H1 (cell line): ENCODE data around the gene GPC6. TPM values are rescaled to one million over a fixed set of nuclear protein-coding genes. Genes with fewer than 3 reads are reported as not detected.

Source experiments
- CTCF ChIA-PET: fragments of 300-600 bp; sonication (Branson Sonifier 250); formaldehyde crosslinking; loops from one replicate; lab custom pipeline; 2021; ENCODE audit not compliant: partially characterized antibody; lab: Charles Lee
- POLR2A ChIA-PET: fragments of 300-600 bp; sonication (Branson Sonifier 250); formaldehyde crosslinking; loops from one replicate; lab custom pipeline; 2021; ENCODE audit warnings: inconsistent platforms; ENCODE audit not compliant: partially characterized antibody; lab: Charles Lee
- DNase-seq, 2 experiments: peaks; one replicate each; pipeline versions ENCODE4 v3.0.0 to v3.0.0-alpha.2; 2010 to 2022; ENCODE audit warnings: low spot score in 2 of 2, low read depth in 1 of 2, mixed read lengths in 1 of 2
- FAIRE-seq: peaks from 2 replicates; lab custom pipeline; 2011; peaks lifted over from hg19 to GRCh38; lab: Jason Lieb, UNC
- H2AFZ ChIP-seq: 2 replicates; pipeline ENCODE4 v1.8.1; 2012; ENCODE audit warnings: low read length, inconsistent platforms
- H2AK5ac ChIP-seq: 2 replicates; pipeline ENCODE4 v1.6.1; 2013; ENCODE audit warnings: low read depth, low read length
- H2BK120ac ChIP-seq: replicated peaks from 2 replicates; pipeline ENCODE3; 2013; ENCODE audit warnings: low read depth, low read length, inconsistent platforms
- H2BK12ac ChIP-seq: 2 replicates; pipeline ENCODE4 v1.6.1; 2013; ENCODE audit warnings: low read depth, low read length
- H2BK15ac ChIP-seq: 2 replicates; pipeline ENCODE4 v1.6.1; 2013; ENCODE audit warnings: low read length
- H2BK20ac ChIP-seq: 2 replicates; pipeline ENCODE4 v1.6.1; 2013; ENCODE audit warnings: low read length
- H2BK5ac ChIP-seq: 2 replicates; pipeline ENCODE4 v1.6.1; 2013; ENCODE audit warnings: low read depth, low read length
- H3K14ac ChIP-seq: 2 replicates; pipeline ENCODE4 v1.6.1; 2013; ENCODE audit warnings: inconsistent platforms; ENCODE audit not compliant: insufficient read length
- H3K18ac ChIP-seq: 2 replicates; pipeline ENCODE4 v1.6.1; 2013; ENCODE audit warnings: low read length; ENCODE audit errors: extremely low read depth
- H3K23ac ChIP-seq: 2 replicates; pipeline ENCODE4 v1.6.1; 2013; ENCODE audit warnings: inconsistent platforms; ENCODE audit not compliant: insufficient read length
- H3K23me2 ChIP-seq: 2 replicates; pipeline ENCODE4 v1.6.1; 2013; ENCODE audit warnings: low read depth, low read length
- H3K27ac ChIP-seq: 2 replicates; pipeline ENCODE4 v1.6.1; 2011; ENCODE audit warnings: low read depth, low read length, inconsistent platforms
- H3K27me3 ChIP-seq, 4 experiments: replicated peaks in 1 of 4; 1 replicate in 1 of 4; 2 replicates in 3 of 4; pipeline versions ENCODE4 v1.6.1 to v1.8.1; 2011 to 2013; ENCODE audit warnings: low read length in 3 of 4, mild to moderate bottlenecking in 3 of 4, inconsistent platforms in 2 of 4, mixed read lengths in 2 of 4, moderate library complexity in 1 of 4; ENCODE audit not compliant: control insufficient read depth in 3 of 4, insufficient read depth in 3 of 4; ENCODE audit errors: extremely low read depth in 1 of 4
- H3K36me3 ChIP-seq, 4 experiments: 2 replicates each; pipeline versions ENCODE4 v1.6.1 to v1.8.1; 2011 to 2013; ENCODE audit warnings: mild to moderate bottlenecking in 4 of 4, low read length in 3 of 4, moderate library complexity in 2 of 4, control low read depth in 1 of 4, inconsistent platforms in 1 of 4; ENCODE audit not compliant: insufficient read depth in 4 of 4, control insufficient read depth in 2 of 4
- H3K4ac ChIP-seq: replicated peaks from 2 replicates; pipeline ENCODE3; 2013; ENCODE audit warnings: low read length, low read depth, mixed read lengths, inconsistent platforms; ENCODE audit not compliant: insufficient read length
- H3K4me1 ChIP-seq, 4 experiments: replicated peaks in 1 of 4; 1 replicate in 1 of 4; 2 replicates in 3 of 4; pipeline versions ENCODE4 v1.6.1 to v1.8.1; 2011 to 2013; ENCODE audit warnings: low read length in 3 of 4, inconsistent platforms in 2 of 4, mixed read lengths in 1 of 4; ENCODE audit not compliant: insufficient read depth in 4 of 4, control insufficient read depth in 3 of 4
- H3K4me2 ChIP-seq, 2 experiments: 2 replicates each; pipeline versions ENCODE4 v1.6.1 to v1.8.1; 2011 to 2013; ENCODE audit warnings: low read depth in 2 of 2, low read length in 2 of 2, control low read depth in 1 of 2, inconsistent platforms in 1 of 2, mild to moderate bottlenecking in 1 of 2; ENCODE audit not compliant: insufficient read depth in 1 of 2
- H3K4me3 ChIP-seq, 4 experiments: fragments of 200-600, 300-600 bp in 1 of 4; sonication (generic), shearing (Covaris generic), sonication (Bioruptor Twin) in 1 of 4; 2 replicates each; pipeline versions ENCODE4 v1.5.1 to v1.8.1; 2011 to 2016; ENCODE audit warnings: low read length in 4 of 4, low read depth in 3 of 4, control low read depth in 2 of 4, inconsistent platforms in 2 of 4, mild to moderate bottlenecking in 2 of 4, mixed read lengths in 1 of 4, moderate library complexity in 1 of 4; ENCODE audit not compliant: insufficient read depth in 2 of 4; ENCODE audit errors: extremely low read depth in 1 of 4
- H3K56ac ChIP-seq: replicated peaks from 2 replicates; pipeline ENCODE3; 2013; ENCODE audit warnings: low read depth, mild to moderate bottlenecking, mixed read lengths, low read length, inconsistent platforms; ENCODE audit not compliant: insufficient read length
- H3K79me1 ChIP-seq: 2 replicates; pipeline ENCODE4 v1.6.1; 2013; ENCODE audit warnings: low read depth, low read length, control low read depth
- H3K79me2 ChIP-seq, 2 experiments: 2 replicates each; pipeline versions ENCODE4 v1.6.1 to v1.8.1; 2012 to 2013; ENCODE audit warnings: low read length in 2 of 2, mild to moderate bottlenecking in 2 of 2, inconsistent platforms in 1 of 2; ENCODE audit not compliant: insufficient read depth in 2 of 2, control insufficient read depth in 1 of 2
- H3K9ac ChIP-seq, 4 experiments: replicated peaks in 1 of 4; 1 replicate in 1 of 4; 2 replicates in 3 of 4; pipeline versions ENCODE4 v1.6.1 to v1.8.1; 2011 to 2013; ENCODE audit warnings: low read depth in 3 of 4, low read length in 3 of 4, control low read depth in 2 of 4, mild to moderate bottlenecking in 2 of 4, moderate library complexity in 2 of 4, inconsistent platforms in 1 of 4; ENCODE audit errors: extremely low read depth in 1 of 4
- H3K9me3 ChIP-seq, 2 experiments: 2 replicates each; pipeline versions ENCODE4 v1.6.1 to v1.8.1; 2012 to 2013; ENCODE audit warnings: mild to moderate bottlenecking in 2 of 2, moderate library complexity in 2 of 2, control low read depth in 1 of 2, inconsistent platforms in 1 of 2, low read depth in 1 of 2, low read length in 1 of 2, mixed read lengths in 1 of 2; ENCODE audit not compliant: insufficient read depth in 2 of 2
- H4K20me1 ChIP-seq, 2 experiments: replicated peaks in 1 of 2; 2 replicates each; pipeline versions ENCODE3 to v1.8.1; 2011 to 2013; ENCODE audit warnings: inconsistent platforms in 2 of 2, low read length in 2 of 2, mild to moderate bottlenecking in 1 of 2; ENCODE audit not compliant: insufficient read depth in 2 of 2, control insufficient read depth in 1 of 2
- H4K5ac ChIP-seq: 2 replicates; pipeline ENCODE4 v1.6.1; 2013; ENCODE audit warnings: low read length, low read depth, mixed read lengths, inconsistent platforms; ENCODE audit not compliant: insufficient read length
- H4K8ac ChIP-seq: 2 replicates; pipeline ENCODE4 v1.8.0; 2013; ENCODE audit warnings: mild to moderate bottlenecking, moderate library complexity, low read length, inconsistent platforms; ENCODE audit not compliant: insufficient read depth; ENCODE audit errors: extremely low read depth
- H4K91ac ChIP-seq: replicated peaks from 2 replicates; pipeline ENCODE3; 2013; ENCODE audit warnings: low read length, mixed read lengths, inconsistent platforms; ENCODE audit not compliant: insufficient read length
- WGBS, 2 experiments: shearing (Covaris generic) in 1 of 2; methylation state at CpG; one replicate each; pipeline versions ENCODE4 v1.1.6 to v1.1.7; 2013 to 2015; ENCODE audit warnings: low lambda C conversion rate in 2 of 2, mixed read lengths in 2 of 2, inconsistent platforms in 1 of 2, low coverage in 1 of 2, missing lambda C conversion rate in 1 of 2; ENCODE audit not compliant: insufficient replicate concordance in 2 of 2, insufficient coverage in 1 of 2, insufficient read length in 1 of 2; ENCODE audit errors: extremely low coverage in 1 of 2, missing lambda C conversion rate in 1 of 2; 5-methylcytosine and 5-hydroxymethylcytosine counted together
- polyA plus RNA-seq, 7 experiments: library from polyadenylated mRNA; depleted of rRNA in 3 of 7; stranded (reverse) in 5 of 7; unstranded in 2 of 7; fragments of >200 nt in 5 of 7; fragments of 200-250 nt in 2 of 7; gene quantifications; 1 replicate in 5 of 7; 2 replicates in 1 of 7; 4 replicates in 1 of 7; pipeline versions ENCODE4 v1.2.1 to v1.2.3, GENCODE V29; 2011 to 2013; ENCODE audit warnings: missing spikeins in 2 of 7, mixed read lengths in 2 of 7
- total RNA-seq: library from RNA; stranded (reverse); fragmentation: NEBNext Ultra II Directional; extraction: Animal tissue kit (Norgen Biotek cat#: 25700); gene quantifications from 2 replicates; pipeline ENCODE4 v1.2.1, GENCODE V29; 2021
- TF ChIP-seq, protein P1 (sequence below): fragments of 300-600 bp; sonication (generic); IDR thresholded peaks from 2 replicates; pipeline ENCODE4 v1.7.1; 2012; ENCODE audit warnings: low read length, moderate library complexity, mild to moderate bottlenecking, inconsistent platforms; ENCODE audit not compliant: insufficient replicate concordance

The GPC6 gene
- total and polyA plus RNA-seq, 2 of the 8 experiments (the other 6 are each of a cell fraction or from before 2014, with no cell fraction given): 5.4 to 12.0 TPM

GRCh38 chr13:93967286-93967685 is 740.7 kb downstream of the GPC6 start:
- no peaks in the 10 kb centered on the region for H3K79me2 ChIP-seq
- WGBS, 2 experiments: 92% methylated on average over 2 of the region's 2 CpGs; no CpG with 5 or more reads in 1 of the 2 experiments
- no peak overlapping the region for H3K27ac ChIP-seq
- DNase-seq: no peak
- H4K20me1 ChIP-seq: no peaks in the 10 kb centered on the region
- H3K18ac ChIP-seq: no peak overlapping the region
- H3K4me2 ChIP-seq: no peak overlapping the region
- H3K9me3 ChIP-seq: no peaks in the 10 kb centered on the region
- no peak overlapping the region for H4K5ac ChIP-seq
- H3K56ac ChIP-seq: no peak overlapping the region
- no peak overlapping the region for H2BK120ac ChIP-seq
- H4K91ac ChIP-seq: no peak overlapping the region
- no peak overlapping the region for H2AFZ ChIP-seq
- no peak overlapping the region for H3K4ac ChIP-seq
- H2BK15ac ChIP-seq: no peak overlapping the region
- H2BK5ac ChIP-seq: no peak overlapping the region
- no peak overlapping the region for H3K4me3 ChIP-seq
- no peak overlapping the region for H4K8ac ChIP-seq
- H3K79me1 ChIP-seq: no peaks in the 10 kb centered on the region
- H3K14ac ChIP-seq: no peak overlapping the region
- no peak overlapping the region for H3K9ac ChIP-seq
- no peaks in the 10 kb centered on the region for H3K23me2 ChIP-seq
- no peak overlapping the region for H3K23ac ChIP-seq
- ChIA-PET POLR2A (no interaction called here), CTCF (no interaction called here)
- H2BK12ac ChIP-seq: no peak overlapping the region
- no peak overlapping the region for H2AK5ac ChIP-seq
- H2BK20ac ChIP-seq: no peak overlapping the region
- no peaks in the 10 kb centered on the region for H3K36me3 ChIP-seq
- no peak for FAIRE-seq
- no peaks in the 10 kb centered on the region for H3K4me1 ChIP-seq
- no peaks in the 10 kb centered on the region for H3K27me3 ChIP-seq
- TF ChIP-seq, protein P1, sequence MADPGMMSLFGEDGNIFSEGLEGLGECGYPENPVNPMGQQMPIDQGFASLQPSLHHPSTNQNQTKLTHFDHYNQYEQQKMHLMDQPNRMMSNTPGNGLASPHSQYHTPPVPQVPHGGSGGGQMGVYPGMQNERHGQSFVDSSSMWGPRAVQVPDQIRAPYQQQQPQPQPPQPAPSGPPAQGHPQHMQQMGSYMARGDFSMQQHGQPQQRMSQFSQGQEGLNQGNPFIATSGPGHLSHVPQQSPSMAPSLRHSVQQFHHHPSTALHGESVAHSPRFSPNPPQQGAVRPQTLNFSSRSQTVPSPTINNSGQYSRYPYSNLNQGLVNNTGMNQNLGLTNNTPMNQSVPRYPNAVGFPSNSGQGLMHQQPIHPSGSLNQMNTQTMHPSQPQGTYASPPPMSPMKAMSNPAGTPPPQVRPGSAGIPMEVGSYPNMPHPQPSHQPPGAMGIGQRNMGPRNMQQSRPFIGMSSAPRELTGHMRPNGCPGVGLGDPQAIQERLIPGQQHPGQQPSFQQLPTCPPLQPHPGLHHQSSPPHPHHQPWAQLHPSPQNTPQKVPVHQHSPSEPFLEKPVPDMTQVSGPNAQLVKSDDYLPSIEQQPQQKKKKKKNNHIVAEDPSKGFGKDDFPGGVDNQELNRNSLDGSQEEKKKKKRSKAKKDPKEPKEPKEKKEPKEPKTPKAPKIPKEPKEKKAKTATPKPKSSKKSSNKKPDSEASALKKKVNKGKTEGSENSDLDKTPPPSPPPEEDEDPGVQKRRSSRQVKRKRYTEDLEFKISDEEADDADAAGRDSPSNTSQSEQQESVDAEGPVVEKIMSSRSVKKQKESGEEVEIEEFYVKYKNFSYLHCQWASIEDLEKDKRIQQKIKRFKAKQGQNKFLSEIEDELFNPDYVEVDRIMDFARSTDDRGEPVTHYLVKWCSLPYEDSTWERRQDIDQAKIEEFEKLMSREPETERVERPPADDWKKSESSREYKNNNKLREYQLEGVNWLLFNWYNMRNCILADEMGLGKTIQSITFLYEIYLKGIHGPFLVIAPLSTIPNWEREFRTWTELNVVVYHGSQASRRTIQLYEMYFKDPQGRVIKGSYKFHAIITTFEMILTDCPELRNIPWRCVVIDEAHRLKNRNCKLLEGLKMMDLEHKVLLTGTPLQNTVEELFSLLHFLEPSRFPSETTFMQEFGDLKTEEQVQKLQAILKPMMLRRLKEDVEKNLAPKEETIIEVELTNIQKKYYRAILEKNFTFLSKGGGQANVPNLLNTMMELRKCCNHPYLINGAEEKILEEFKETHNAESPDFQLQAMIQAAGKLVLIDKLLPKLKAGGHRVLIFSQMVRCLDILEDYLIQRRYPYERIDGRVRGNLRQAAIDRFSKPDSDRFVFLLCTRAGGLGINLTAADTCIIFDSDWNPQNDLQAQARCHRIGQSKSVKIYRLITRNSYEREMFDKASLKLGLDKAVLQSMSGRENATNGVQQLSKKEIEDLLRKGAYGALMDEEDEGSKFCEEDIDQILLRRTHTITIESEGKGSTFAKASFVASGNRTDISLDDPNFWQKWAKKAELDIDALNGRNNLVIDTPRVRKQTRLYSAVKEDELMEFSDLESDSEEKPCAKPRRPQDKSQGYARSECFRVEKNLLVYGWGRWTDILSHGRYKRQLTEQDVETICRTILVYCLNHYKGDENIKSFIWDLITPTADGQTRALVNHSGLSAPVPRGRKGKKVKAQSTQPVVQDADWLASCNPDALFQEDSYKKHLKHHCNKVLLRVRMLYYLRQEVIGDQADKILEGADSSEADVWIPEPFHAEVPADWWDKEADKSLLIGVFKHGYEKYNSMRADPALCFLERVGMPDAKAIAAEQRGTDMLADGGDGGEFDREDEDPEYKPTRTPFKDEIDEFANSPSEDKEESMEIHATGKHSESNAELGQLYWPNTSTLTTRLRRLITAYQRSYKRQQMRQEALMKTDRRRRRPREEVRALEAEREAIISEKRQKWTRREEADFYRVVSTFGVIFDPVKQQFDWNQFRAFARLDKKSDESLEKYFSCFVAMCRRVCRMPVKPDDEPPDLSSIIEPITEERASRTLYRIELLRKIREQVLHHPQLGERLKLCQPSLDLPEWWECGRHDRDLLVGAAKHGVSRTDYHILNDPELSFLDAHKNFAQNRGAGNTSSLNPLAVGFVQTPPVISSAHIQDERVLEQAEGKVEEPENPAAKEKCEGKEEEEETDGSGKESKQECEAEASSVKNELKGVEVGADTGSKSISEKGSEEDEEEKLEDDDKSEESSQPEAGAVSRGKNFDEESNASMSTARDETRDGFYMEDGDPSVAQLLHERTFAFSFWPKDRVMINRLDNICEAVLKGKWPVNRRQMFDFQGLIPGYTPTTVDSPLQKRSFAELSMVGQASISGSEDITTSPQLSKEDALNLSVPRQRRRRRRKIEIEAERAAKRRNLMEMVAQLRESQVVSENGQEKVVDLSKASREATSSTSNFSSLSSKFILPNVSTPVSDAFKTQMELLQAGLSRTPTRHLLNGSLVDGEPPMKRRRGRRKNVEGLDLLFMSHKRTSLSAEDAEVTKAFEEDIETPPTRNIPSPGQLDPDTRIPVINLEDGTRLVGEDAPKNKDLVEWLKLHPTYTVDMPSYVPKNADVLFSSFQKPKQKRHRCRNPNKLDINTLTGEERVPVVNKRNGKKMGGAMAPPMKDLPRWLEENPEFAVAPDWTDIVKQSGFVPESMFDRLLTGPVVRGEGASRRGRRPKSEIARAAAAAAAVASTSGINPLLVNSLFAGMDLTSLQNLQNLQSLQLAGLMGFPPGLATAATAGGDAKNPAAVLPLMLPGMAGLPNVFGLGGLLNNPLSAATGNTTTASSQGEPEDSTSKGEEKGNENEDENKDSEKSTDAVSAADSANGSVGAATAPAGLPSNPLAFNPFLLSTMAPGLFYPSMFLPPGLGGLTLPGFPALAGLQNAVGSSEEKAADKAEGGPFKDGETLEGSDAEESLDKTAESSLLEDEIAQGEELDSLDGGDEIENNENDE: no peak
